ENCODE results near the gene POLN. TPM values are rescaled to one million over a fixed set of nuclear protein-coding genes. Genes with fewer than 3 reads are reported as not detected.
A peak's percentile ranks its signal among the peaks of the same experiment; 100 is the strongest.

Gene POLN
- total RNA-seq, 2 donors from 2014 or later: 1.8 to 7.3 TPM

GRCh38 chr4:2102045-2102883 lies 139.7 kb downstream of the POLN start:
- peaks cover 8 to 10% of the 10 kb centered on the region in 2 donors for H3K36me3 Mint-ChIP-seq
- no peak for DNase-seq (ENCODE audit: low spot score in 2 of 2)
- ATAC-seq: no peak
- peaks cover 13 to 14% of the 10 kb centered on the region in 2 donors for H3K9me3 Mint-ChIP-seq
- H3K27ac Mint-ChIP-seq: no peak overlapping the region

- no peak for ATAC-seq
- Mint-ChIP-seq H3K36me3 (peaks cover 14 to 17% of the 10 kb centered on the region in 2 donors), H3K27ac (no peak overlapping the region), H3K9me3 (peaks cover 16 to 20% of the 10 kb centered on the region in 2 donors)
- DNase-seq (ENCODE audit: low spot score in 2 of 2): no peak
Observed at GRCh38 chr4:2101346-2102044, 140.4 kb downstream of the POLN start.

- H3K9me3 Mint-ChIP-seq: peaks cover 5 to 18% of the 10 kb centered on the region in 2 donors
- no peak for ATAC-seq
- no peak overlapping the region for H3K27ac Mint-ChIP-seq
- H3K36me3 Mint-ChIP-seq: peaks cover 10 to 15% of the 10 kb centered on the region in 2 donors
- no peak for DNase-seq (ENCODE audit: low spot score in 2 of 2)
Observed at GRCh38 chr4:2096073-2096609, 145.8 kb downstream of the POLN start.

GRCh38 chr4:2095236-2096072 lies 146.5 kb downstream of the POLN start:
- H3K27ac Mint-ChIP-seq: no peak overlapping the region
- DNase-seq (ENCODE audit: low spot score in 2 of 2): no peak
- ATAC-seq: no peak

GRCh38 chr4:2094545-2094944 lies 147.4 kb downstream of the POLN start:
- peaks cover 3 to 16% of the 10 kb centered on the region in 2 donors for H3K9me3 Mint-ChIP-seq
- DNase-seq (ENCODE audit: low spot score in 2 of 2): no peak
- H3K36me3 Mint-ChIP-seq: peaks cover 10 to 15% of the 10 kb centered on the region in 2 donors
- ATAC-seq: no peak
- H3K27ac Mint-ChIP-seq: no peak overlapping the region

More at GRCh38 chr4:2095236-2096072, 146.5 kb downstream of the POLN start:
- H3K9me3 Mint-ChIP-seq: peaks cover 3 to 16% of the 10 kb centered on the region in 2 donors
- H3K36me3 Mint-ChIP-seq: peaks cover 10 to 15% of the 10 kb centered on the region in 2 donors

- Mint-ChIP-seq H3K36me3 (peaks cover 10 to 15% of the 10 kb centered on the region in 2 donors), H3K9me3 (peaks cover 3 to 16% of the 10 kb centered on the region in 2 donors), H3K27ac (no peak overlapping the region)
- DNase-seq (ENCODE audit: low spot score in 2 of 2) (no peak), ATAC-seq (no peak)
Observed at GRCh38 chr4:2093265-2093664, 148.7 kb downstream of the POLN start.

- DNase-seq (ENCODE audit: low spot score in 2 of 2) (no peak), ATAC-seq (no peak)
Observed at GRCh38 chr4:2092669-2093053, 149.3 kb downstream of the POLN start.

GRCh38 chr4:2091990-2092668 lies 149.8 kb downstream of the POLN start:
- Mint-ChIP-seq H3K9me3 (peaks cover 3 to 16% of the 10 kb centered on the region in 2 donors), H3K27ac (no peak overlapping the region), H3K36me3 (peaks cover 10 to 15% of the 10 kb centered on the region in 2 donors)
- DNase-seq (ENCODE audit: low spot score in 2 of 2) (no peak), ATAC-seq (no peak)

More at GRCh38 chr4:2092669-2093053, 149.3 kb downstream of the POLN start:
- Mint-ChIP-seq H3K9me3 (peaks cover 3 to 16% of the 10 kb centered on the region in 2 donors), H3K36me3 (peaks cover 10 to 15% of the 10 kb centered on the region in 2 donors), H3K27ac (no peak overlapping the region)

GRCh38 chr4:2090642-2091041 lies 151.3 kb downstream of the POLN start:
- H3K27ac Mint-ChIP-seq: no peak overlapping the region
- H3K9me3 Mint-ChIP-seq: peaks cover 0 to 8% of the 10 kb centered on the region in 2 donors
- H3K36me3 Mint-ChIP-seq: peaks cover 0 to 5% of the 10 kb centered on the region in 2 donors
- no peak for ATAC-seq
- no peak for DNase-seq (ENCODE audit: low spot score in 2 of 2)

- peaks cover 0 to under 1% of the 10 kb centered on the region in 2 donors for H3K9me3 Mint-ChIP-seq
- DNase-seq (ENCODE audit: low spot score in 2 of 2) (no peak), ATAC-seq (no peak)
- H3K36me3 Mint-ChIP-seq: no peaks in the 10 kb centered on the region
- no peak overlapping the region for H3K27ac Mint-ChIP-seq
Observed at GRCh38 chr4:2089222-2089621, 152.7 kb downstream of the POLN start.

- H3K36me3 Mint-ChIP-seq: no peaks in the 10 kb centered on the region
- no peaks in the 10 kb centered on the region for H3K9me3 Mint-ChIP-seq
- DNase-seq (ENCODE audit: low spot score in 2 of 2) (no peak), ATAC-seq (no peak)
- no peak overlapping the region for H3K27ac Mint-ChIP-seq
Observed at GRCh38 chr4:2087170-2087569, 154.8 kb downstream of the POLN start.

- H3K27ac Mint-ChIP-seq: peak overlapping the region in 1 of 2 donors; percentile 58
- no peaks in the 10 kb centered on the region for H3K9me3 Mint-ChIP-seq
- no peaks in the 10 kb centered on the region for H3K36me3 Mint-ChIP-seq
- ATAC-seq (no peak), DNase-seq (ENCODE audit: low spot score in 2 of 2) (peak in 1 of 2 donors; percentile 9)
Observed at GRCh38 chr4:2085496-2085901, 156.4 kb downstream of the POLN start.

- ATAC-seq: no peak
- Mint-ChIP-seq H3K27ac (peak overlapping the region in 1 of 2 donors; percentile 72), H3K9me3 (no peaks in the 10 kb centered on the region), H3K36me3 (no peaks in the 10 kb centered on the region)
- peak in 1 of 2 donors; percentile 50 for DNase-seq (ENCODE audit: low spot score in 2 of 2)
Observed at GRCh38 chr4:2084316-2084715, 157.6 kb downstream of the POLN start.

- no peak for ATAC-seq
- Mint-ChIP-seq H3K9me3 (no peaks in the 10 kb centered on the region), H3K27ac (peak overlapping the region in 1 of 2 donors; percentile 72), H3K36me3 (no peaks in the 10 kb centered on the region)
- DNase-seq (ENCODE audit: low spot score in 2 of 2): no peak
Observed at GRCh38 chr4:2083826-2084160, 158.1 kb downstream of the POLN start.

- no peak for ATAC-seq
- H3K9me3 Mint-ChIP-seq: no peaks in the 10 kb centered on the region
- DNase-seq (ENCODE audit: low spot score in 2 of 2): peak in 1 of 2 donors; percentile 34
Observed at GRCh38 chr4:2083116-2083825, 158.7 kb downstream of the POLN start.

More at GRCh38 chr4:2083116-2083825, 158.7 kb downstream of the POLN start:
- peak overlapping the region in 1 of 2 donors; percentile 72 for H3K27ac Mint-ChIP-seq
- no peaks in the 10 kb centered on the region for H3K36me3 Mint-ChIP-seq
